H1 (cell line): Measurements from ENCODE around the gene CHST9. TPM values are rescaled to one million over a fixed set of nuclear protein-coding genes. Genes with fewer than 3 reads are reported as not detected.

Experiments
- CHD1 ChIP-seq: IDR thresholded peaks from 2 replicates; pipeline ENCODE4 v1.6.1; 2012; ENCODE audit warnings: low read depth, low read length, improper control_type of control experiment
- CHD7 ChIP-seq: fragments of 300-600 bp; sonication (generic); IDR thresholded peaks from 2 replicates; pipeline ENCODE4 v1.7.1; 2012; ENCODE audit warnings: low read length, moderate library complexity, mild to moderate bottlenecking, inconsistent platforms; ENCODE audit not compliant: insufficient replicate concordance
- HDAC2 ChIP-seq, 2 experiments: fragments of 300-600 bp in 1 of 2; sonication (generic) in 1 of 2; IDR thresholded peaks; 2 replicates each; pipeline ENCODE4 v1.6.1; 2011 to 2012; ENCODE audit warnings: low read depth in 2 of 2, low read length in 2 of 2, mild to moderate bottlenecking in 2 of 2, moderate library complexity in 2 of 2, borderline replicate concordance in 1 of 2, inconsistent platforms in 1 of 2
- MAFK ChIP-seq: IDR thresholded peaks from 2 replicates; pipeline ENCODE4 v1.6.1; 2012; ENCODE audit warnings: low read depth, mild to moderate bottlenecking, improper control_type of control experiment, low read length
- RFX5 ChIP-seq: IDR thresholded peaks from 2 replicates; pipeline ENCODE4 v1.6.1; 2011; ENCODE audit warnings: low read depth, low read length, improper control_type of control experiment, borderline replicate concordance
- SAP30 ChIP-seq: fragments of 300-600 bp; sonication (generic); IDR thresholded peaks from 2 replicates; pipeline ENCODE4 v1.7.1; 2012; ENCODE audit warnings: low read length, moderate library complexity, mild to moderate bottlenecking, inconsistent platforms; ENCODE audit not compliant: insufficient read depth, insufficient replicate concordance
- SP1 ChIP-seq: IDR thresholded peaks from 2 replicates; pipeline ENCODE4 v1.6.1; 2011; ENCODE audit warnings: low read depth, low read length
- polyA plus RNA-seq, 7 experiments: library from polyadenylated mRNA; depleted of rRNA in 3 of 7; stranded (reverse) in 5 of 7; unstranded in 2 of 7; fragments of >200 nt in 5 of 7; fragments of 200-250 nt in 2 of 7; gene quantifications; 1 replicate in 5 of 7; 2 replicates in 1 of 7; 4 replicates in 1 of 7; pipeline versions ENCODE4 v1.2.1 to v1.2.3, GENCODE V29; 2011 to 2013; ENCODE audit warnings: missing spikeins in 2 of 7, mixed read lengths in 2 of 7
- total RNA-seq: library from RNA; stranded (reverse); fragmentation: NEBNext Ultra II Directional; extraction: Animal tissue kit (Norgen Biotek cat#: 25700); gene quantifications from 2 replicates; pipeline ENCODE4 v1.2.1, GENCODE V29; 2021

CHST9 gene
- total and polyA plus RNA-seq, 2 of the 8 experiments (the other 6 are each of a cell fraction or from before 2014, with no cell fraction given): 3.2 to 24.3 TPM

DNA sequence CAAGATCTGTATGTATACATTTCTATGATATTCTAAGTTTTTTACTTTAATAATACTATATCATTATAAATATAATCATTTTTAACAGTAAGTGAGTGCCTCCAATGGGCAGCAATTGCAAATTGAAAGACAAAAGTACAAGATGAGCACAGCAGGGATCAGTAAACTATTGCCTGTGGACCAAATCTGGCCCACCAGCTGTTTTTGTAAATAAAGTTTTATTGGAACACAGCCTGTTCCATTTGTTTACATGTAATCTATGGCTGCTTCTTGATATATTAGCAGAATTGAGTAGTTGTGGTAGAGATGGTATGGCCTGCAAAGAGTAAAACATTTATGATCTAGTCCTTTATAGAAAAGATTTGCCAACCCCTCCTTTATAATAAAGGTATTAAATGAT is 43.2 kb downstream of the CHST9 start (continued):
- no peak for TF ChIP-seq CHD7
- TF ChIP-seq MAFK: no peak
- no peak for TF ChIP-seq HDAC2 (IDR thresholded peaks at IDR 0.05; ENCODE audit: borderline replicate concordance in 1 of 2, low read depth in 2 of 2, low read length in 2 of 2)
- TF ChIP-seq CHD1: no peak
- no peak for TF ChIP-seq SP1
- TF ChIP-seq SAP30: no peak
- no peak for TF ChIP-seq RFX5
- TF ChIP-seq, all 59 proteins: peak for 0
